SK-N-MC (cell line): ENCODE measurements around the gene ARID2.

Source experiments
- EZH2 ChIP-seq: fragments of 200-600 bp; sonication (generic); IDR thresholded peaks from one replicate; pipeline ENCODE4 v1.6.1; 2017; ENCODE audit warnings: antibody characterized with exemption
- FOXP2 ChIP-seq: optimal IDR thresholded peaks from 2 replicates; pipeline ENCODE3; 2011; ENCODE audit warnings: mild to moderate bottlenecking, moderate library complexity; ENCODE audit not compliant: insufficient read depth; ENCODE audit errors: extremely low read length, control extremely low read depth
- POLR2AphosphoS5 ChIP-seq: IDR thresholded peaks from 2 replicates; pipeline ENCODE4 v1.6.1; 2012; ENCODE audit warnings: mild to moderate bottlenecking, low read depth, low read length, borderline replicate concordance

- no peak for TF ChIP-seq EZH2
- TF ChIP-seq POLR2AphosphoS5 = no peak
- TF ChIP-seq FOXP2 = no peak
These were observed 120.8 kb downstream of the ARID2 start for GRCh38 chr12:45850302-45850701.
